ENCODE results near the gene RD3L.
"Not testable (repeated sequence)": the region's sequence is repeated elsewhere in the genome, so short reads cannot be mapped to it uniquely, and the experiment has no call there.

Gene RD3L

GRCh38 chr14:103941973-103942736 lies at the start of gene RD3L:
RD3L (minus strand) TSS chr14:103942529; CDS start chr14:103941695, 834 bp downstream.
- Mint-ChIP-seq H3K9me3 (no peaks in the 10 kb centered on the region), H3K27me3 (peaks cover 9% of the 10 kb centered on the region), H3K36me3 (peaks cover 3% of the 10 kb centered on the region), H3K4me3 (no peak within 1 kb of the TSS), H3K27ac (no peak within 1 kb of the TSS), H3K4me1 (no peaks in the 10 kb centered on the region)
- ATAC-seq (ENCODE audit: low read depth) (no peak), DNase-seq (ENCODE audit: low spot score in 2 of 2) (no peak)

- peaks cover 17% of the 10 kb centered on the region for H3K27me3 Mint-ChIP-seq
- H3K4me1 Mint-ChIP-seq = no peaks in the 10 kb centered on the region
- H3K9me3 Mint-ChIP-seq = peaks cover 14% of the 10 kb centered on the region
- no peak overlapping the region for H3K4me3 Mint-ChIP-seq
- peaks cover 5% of the 10 kb centered on the region for H3K36me3 Mint-ChIP-seq
- DNase-seq (ENCODE audit: low spot score in 2 of 2) (no peak), ATAC-seq (ENCODE audit: low read depth) (no peak)
- no peak overlapping the region for H3K27ac Mint-ChIP-seq
These were observed 47.6 kb upstream of the RD3L start for GRCh38 chr14:103989964-103990363.

GRCh38 chr14:103989034-103989433 lies 46.7 kb upstream of the RD3L start:
- ATAC-seq (ENCODE audit: low read depth) = no peak
- Mint-ChIP-seq H3K27me3 (peaks cover 17% of the 10 kb centered on the region), H3K36me3 (peaks cover 5% of the 10 kb centered on the region)

GRCh38 chr14:103984196-103984595 lies 41.9 kb upstream of the RD3L start:
- Mint-ChIP-seq H3K27ac (no peak overlapping the region), H3K27me3 (peaks cover 8% of the 10 kb centered on the region)
- no peak for ATAC-seq (ENCODE audit: low read depth)

More at GRCh38 chr14:103989034-103989433, 46.7 kb upstream of the RD3L start:
- Mint-ChIP-seq H3K27ac (no peak overlapping the region), H3K4me3 (no peak overlapping the region), H3K9me3 (peaks cover 15% of the 10 kb centered on the region), H3K4me1 (no peaks in the 10 kb centered on the region)
- DNase-seq (ENCODE audit: low spot score in 2 of 2) = no peak

GRCh38 chr14:103980623-103981238 lies 38.4 kb upstream of the RD3L start:
- not testable (repeated sequence) for H3K27me3 Mint-ChIP-seq; H3K4me3 Mint-ChIP-seq; H3K4me1 Mint-ChIP-seq; DNase-seq (ENCODE audit: low spot score in 2 of 2); H3K9me3 Mint-ChIP-seq; ATAC-seq (ENCODE audit: low read depth); H3K27ac Mint-ChIP-seq; H3K36me3 Mint-ChIP-seq

More at GRCh38 chr14:103984196-103984595, 41.9 kb upstream of the RD3L start:
- DNase-seq (ENCODE audit: low spot score in 2 of 2) = no peak
- Mint-ChIP-seq H3K4me3 (no peak overlapping the region), H3K4me1 (no peaks in the 10 kb centered on the region), H3K36me3 (peaks cover 7% of the 10 kb centered on the region), H3K9me3 (peaks cover 9% of the 10 kb centered on the region)

DNA sequence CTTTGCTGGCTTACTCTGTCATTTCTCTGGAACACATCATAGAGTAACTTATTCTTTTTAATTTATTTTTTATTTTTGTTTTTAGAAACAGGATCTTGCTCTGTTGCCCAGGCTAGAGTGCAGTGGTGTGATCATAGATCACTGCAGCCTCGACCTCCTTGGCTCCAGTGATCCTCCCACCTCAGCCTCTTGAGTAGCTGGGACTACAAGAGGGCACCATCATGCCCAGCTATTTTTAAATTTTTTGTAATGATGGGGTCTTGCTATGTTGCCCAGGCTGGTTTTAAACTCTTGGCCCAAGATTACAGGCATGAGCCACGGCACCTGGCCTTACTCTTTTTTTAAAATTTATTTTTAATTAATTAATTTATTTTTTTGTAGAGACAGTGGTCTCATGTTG lies 32.2 kb upstream of the RD3L start:
- H3K27me3 Mint-ChIP-seq = peaks cover 12% of the 10 kb centered on the region
- H3K27ac Mint-ChIP-seq = no peak overlapping the region
- no peak overlapping the region for H3K4me3 Mint-ChIP-seq
- ATAC-seq (ENCODE audit: low read depth) = no peak
- no peaks in the 10 kb centered on the region for H3K4me1 Mint-ChIP-seq
- DNase-seq (ENCODE audit: low spot score in 2 of 2) = no peak
- peaks cover 3% of the 10 kb centered on the region for H3K9me3 Mint-ChIP-seq
- H3K36me3 Mint-ChIP-seq = no peaks in the 10 kb centered on the region

GRCh38 chr14:103973354-103973753 lies 31.0 kb upstream of the RD3L start:
- Mint-ChIP-seq H3K4me3 (no peak overlapping the region), H3K27ac (no peak overlapping the region), H3K36me3 (no peaks in the 10 kb centered on the region), H3K9me3 (no peaks in the 10 kb centered on the region), H3K27me3 (peaks cover 8% of the 10 kb centered on the region), H3K4me1 (no peaks in the 10 kb centered on the region)
- DNase-seq (ENCODE audit: low spot score in 2 of 2) (no peak), ATAC-seq (ENCODE audit: low read depth) (no peak)

DNA sequence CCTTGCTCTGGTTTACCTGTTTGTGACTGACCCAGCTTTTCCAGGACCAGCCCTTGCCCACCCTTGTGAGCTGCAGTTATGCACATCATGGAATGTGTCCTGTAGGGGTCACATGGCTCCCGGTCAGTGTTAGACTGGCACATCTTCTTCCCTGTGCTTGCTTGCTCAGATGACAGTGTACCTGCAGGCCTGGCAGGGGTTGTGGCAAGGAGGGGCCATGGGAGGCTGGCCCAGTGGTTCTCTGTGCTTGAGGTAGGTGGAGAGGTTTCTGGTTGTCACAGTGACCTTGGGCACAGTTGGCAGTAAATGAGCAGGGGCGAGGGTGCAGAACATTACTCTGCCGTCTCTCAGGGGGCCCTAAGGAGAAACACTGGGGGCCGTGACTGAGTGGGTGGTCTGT lies 27.6 kb upstream of the RD3L start:
- H3K4me1 Mint-ChIP-seq = no peaks in the 10 kb centered on the region
- H3K36me3 Mint-ChIP-seq = no peaks in the 10 kb centered on the region
- peaks cover 9% of the 10 kb centered on the region for H3K27me3 Mint-ChIP-seq
- no peak for DNase-seq (ENCODE audit: low spot score in 2 of 2)
- no peak overlapping the region for H3K4me3 Mint-ChIP-seq
- no peak for ATAC-seq (ENCODE audit: low read depth)
- no peak overlapping the region for H3K27ac Mint-ChIP-seq
- H3K9me3 Mint-ChIP-seq = no peaks in the 10 kb centered on the region

GRCh38 chr14:103966631-103967030 lies 24.3 kb upstream of the RD3L start:
- H3K4me3 Mint-ChIP-seq = no peak overlapping the region
- H3K4me1 Mint-ChIP-seq = no peaks in the 10 kb centered on the region
- H3K9me3 Mint-ChIP-seq = peaks cover 1% of the 10 kb centered on the region
- ATAC-seq (ENCODE audit: low read depth) = no peak
- H3K27ac Mint-ChIP-seq = no peak overlapping the region
- H3K27me3 Mint-ChIP-seq = peaks cover 7% of the 10 kb centered on the region
- DNase-seq (ENCODE audit: low spot score in 2 of 2) = no peak
- no peaks in the 10 kb centered on the region for H3K36me3 Mint-ChIP-seq

GRCh38 chr14:103961928-103962578 lies 19.7 kb upstream of the RD3L start:
- DNase-seq (ENCODE audit: low spot score in 2 of 2) (no peak), ATAC-seq (ENCODE audit: low read depth) (no peak)
- Mint-ChIP-seq H3K27me3 (peaks cover 5% of the 10 kb centered on the region), H3K36me3 (no peaks in the 10 kb centered on the region), H3K9me3 (peaks cover 1% of the 10 kb centered on the region), H3K27ac (no peak overlapping the region), H3K4me3 (no peak overlapping the region), H3K4me1 (no peaks in the 10 kb centered on the region)

GRCh38 chr14:103960457-103961055 lies 18.2 kb upstream of the RD3L start:
- Mint-ChIP-seq H3K27ac (no peak overlapping the region), H3K36me3 (no peaks in the 10 kb centered on the region), H3K9me3 (peaks cover 1% of the 10 kb centered on the region), H3K4me1 (no peaks in the 10 kb centered on the region), H3K4me3 (no peak overlapping the region), H3K27me3 (peaks cover 4% of the 10 kb centered on the region)
- ATAC-seq (ENCODE audit: low read depth) (no peak), DNase-seq (ENCODE audit: low spot score in 2 of 2) (no peak)

GRCh38 chr14:103949131-103949790 lies 6.9 kb upstream of the RD3L start:
- Mint-ChIP-seq H3K9me3 (no peaks in the 10 kb centered on the region), H3K4me3 (no peak overlapping the region), H3K27me3 (peaks cover 8% of the 10 kb centered on the region), H3K4me1 (peaks cover 4% of the 10 kb centered on the region), H3K36me3 (peaks cover 3% of the 10 kb centered on the region), H3K27ac (no peak overlapping the region)
- DNase-seq (ENCODE audit: low spot score in 2 of 2) (no peak), ATAC-seq (ENCODE audit: low read depth) (no peak)

- Mint-ChIP-seq H3K4me3 (no peak overlapping the region), H3K4me1 (peaks cover 4% of the 10 kb centered on the region), H3K36me3 (peaks cover 3% of the 10 kb centered on the region), H3K27me3 (peaks cover 11% of the 10 kb centered on the region), H3K9me3 (no peaks in the 10 kb centered on the region), H3K27ac (no peak overlapping the region)
- ATAC-seq (ENCODE audit: low read depth) = no peak
- no peak for DNase-seq (ENCODE audit: low spot score in 2 of 2)
These were observed 6.1 kb upstream of the RD3L start for GRCh38 chr14:103948442-103948841.

DNA sequence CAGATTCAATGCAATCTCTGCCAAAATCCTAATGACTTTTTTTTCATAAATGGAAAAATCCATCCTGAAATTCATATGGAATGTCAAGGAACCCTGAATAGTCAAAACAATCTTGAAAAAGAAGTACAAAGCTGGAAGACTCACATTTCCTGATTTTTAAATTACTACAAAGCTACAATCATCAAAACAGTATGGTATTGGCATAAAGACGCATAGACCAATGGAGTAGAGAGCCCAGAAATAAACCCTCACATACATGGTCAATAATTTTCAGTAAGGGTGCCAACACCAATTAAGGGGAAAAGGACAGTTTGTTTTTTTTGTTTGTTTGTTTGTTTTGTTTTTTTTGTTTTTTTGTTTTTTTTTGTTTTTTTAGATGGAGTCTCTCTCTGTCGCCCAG lies 4.6 kb upstream of the RD3L start:
- H3K27me3 Mint-ChIP-seq = peaks cover 11% of the 10 kb centered on the region
- DNase-seq (ENCODE audit: low spot score in 2 of 2) (no peak), ATAC-seq (ENCODE audit: low read depth) (no peak)
- H3K36me3 Mint-ChIP-seq = peaks cover 3% of the 10 kb centered on the region
- peaks cover 4% of the 10 kb centered on the region for H3K4me1 Mint-ChIP-seq
- no peaks in the 10 kb centered on the region for H3K9me3 Mint-ChIP-seq
- H3K27ac Mint-ChIP-seq = no peak overlapping the region
- no peak overlapping the region for H3K4me3 Mint-ChIP-seq
